ENCODE results near the gene LIN52.

DNA sequence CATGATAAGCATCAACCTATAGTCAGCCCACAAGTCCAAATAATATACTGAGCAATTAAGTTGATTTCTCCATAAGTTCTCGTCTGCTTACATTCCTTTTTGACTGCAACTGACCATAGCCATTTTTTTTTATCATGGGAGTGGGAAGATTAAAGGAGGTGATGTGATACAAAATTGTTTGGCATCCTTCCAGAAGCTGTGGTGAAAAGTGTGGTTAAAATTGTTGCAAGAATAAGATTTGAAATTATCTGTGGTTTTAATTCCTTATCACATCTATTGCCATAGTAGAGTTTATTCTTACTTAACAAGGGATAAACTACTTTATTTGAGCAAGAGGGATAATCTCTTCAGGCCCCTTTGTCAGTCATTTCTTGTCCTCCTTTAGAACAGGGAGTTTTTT, 50.7 kb downstream of the LIN52 start:
- TF ChIP-seq POLR2A (IDR thresholded peaks at IDR 0.05) (no peak), CTCF (IDR thresholded peaks at IDR 0.05) (no peak)
